Spleen (tissue), 11 donors: ENCODE results near the gene TMEM45A. TPM values are rescaled to one million over a fixed set of nuclear protein-coding genes. Genes with fewer than 3 reads are reported as not detected.

Experiments used
- DNase-seq: peaks from one replicate; pipeline ENCODE4 v3.0.0-alpha.2; 2020
- H3K27ac ChIP-seq, 8 donors: fragments of 200-600 bp; sonication (generic) in 7 of 8; 1 replicate in 4 of 8; 2 replicates in 4 of 8; pipeline versions ENCODE4 v1.5.0 to v1.8.0; 2016 to 2021; ENCODE audit warnings: inconsistent platforms in 4 of 8, mild to moderate bottlenecking in 4 of 8, moderate library complexity in 1 of 8
- H3K27me3 ChIP-seq, 7 donors: fragments of 200-600 bp; sonication (generic) in 6 of 7; replicated peaks in 1 of 7; 1 replicate in 4 of 7; 2 replicates in 3 of 7; pipeline versions ENCODE4 v1.5.0 to v1.8.0; 2016 to 2021; ENCODE audit warnings: inconsistent platforms in 3 of 7, mild to moderate bottlenecking in 1 of 7
- H3K36me3 ChIP-seq, 6 donors: fragments of 200-600 bp; sonication (generic) in 5 of 6; 1 replicate in 4 of 6; 2 replicates in 2 of 6; pipeline versions ENCODE4 v1.5.0 to v1.8.0; 2016 to 2021; ENCODE audit warnings: inconsistent platforms in 2 of 6
- H3K4me1 ChIP-seq, 6 donors: fragments of 200-600 bp; sonication (generic) in 5 of 6; 1 replicate in 3 of 6; 2 replicates in 3 of 6; pipeline versions ENCODE4 v1.5.0 to v1.8.0; 2016 to 2021; ENCODE audit warnings: inconsistent platforms in 3 of 6
- H3K4me3 ChIP-seq, 8 donors: fragments of 200-600 bp; sonication (generic) in 7 of 8; 1 replicate in 4 of 8; 2 replicates in 4 of 8; pipeline versions ENCODE4 v1.5.0 to v1.8.0; 2016 to 2021; ENCODE audit warnings: inconsistent platforms in 4 of 8, mild to moderate bottlenecking in 4 of 8, moderate library complexity in 2 of 8
- H3K9me3 ChIP-seq, 8 donors: fragments of 200-600 bp; sonication (generic) in 7 of 8; 1 replicate in 4 of 8; 2 replicates in 4 of 8; pipeline versions ENCODE4 v1.5.0 to v1.8.0; 2016 to 2021; ENCODE audit warnings: inconsistent platforms in 4 of 8
- CTCF ChIP-seq, 11 experiments: fragments of 200-600 bp in 7 of 11; fragments of 450-650 bp in 4 of 11; sonication (generic) in 4 of 11; IDR thresholded peaks in 8 of 11; conservative IDR thresholded peaks in 3 of 11; 1 replicate in 7 of 11; 2 replicates in 4 of 11; pipeline versions ENCODE4 v1.4.0 to v1.8.0; 2016 to 2021; ENCODE audit warnings: antibody characterized with exemption in 11 of 11, inconsistent platforms in 4 of 11, mild to moderate bottlenecking in 1 of 11
- POLR2A ChIP-seq, 3 donors: fragments of 450-650 bp; IDR thresholded peaks; one replicate each; pipeline ENCODE4 v1.5.1; 2017; ENCODE audit warnings: antibody characterized with exemption in 3 of 3, mild to moderate bottlenecking in 1 of 3
- POLR2AphosphoS5 ChIP-seq, 3 donors: sonication (generic); formaldehyde crosslinking; IDR thresholded peaks; one replicate each; pipeline ENCODE4 v1.5.1; 2017; ENCODE audit warnings: antibody characterized with exemption in 3 of 3
- WGBS, 5 donors: extraction: QIAGEN DNeasy Blood & Tissue Kit in 3 of 5; methylation state at CpG; one replicate each; pipeline versions ENCODE4 v1.1.5 to v1.1.7; 2013 to 2018; 5-methylcytosine and 5-hydroxymethylcytosine counted together
- intact Hi-C: fragments of 100-400 bp; cut with DNase I; formaldehyde crosslinking; loops from one replicate; pipeline ENCODE4 v1.15.0; 2023; ENCODE audit warnings: low total_unique reads
- polyA plus RNA-seq, 3 donors: library from polyadenylated mRNA; stranded (reverse); fragments of 200-250 nt; gene quantifications; one replicate each; pipeline ENCODE4 v1.2.1, GENCODE V29; 2013
- total RNA-seq, 7 donors: library from RNA; depleted of rRNA in 3 of 7; stranded (reverse); fragments of >200 nt in 3 of 7; fragmentation: NEBNext Ultra II Directional in 4 of 7; extraction: Animal tissue kit (Norgen Biotek cat#: 25700) in 4 of 7; gene quantifications; one replicate each; pipeline versions ENCODE4 v1.1.0 to v1.2.1, GENCODE V29; 2016 to 2021
- donor health status: healthy with polysubstance abuse.
- donor health status: DM: no; HTN: no; CAD: no; lungs with moderate emphysema.
- donor health status: DM: no; HTN: no; CAD: no.
- donor health status: Bipolar disorder and iron deficiency.
- donor health status: healthy.
- donor health status: DM: no; HTN: no; CAD: no.
- donor health status: DM: yes; HTN: yes; CAD: no.

Gene TMEM45A
- total and polyA plus RNA-seq, 10 donors: 1.2 to 13.4 (median 5.5) TPM

GRCh38 chr3:100518983-100519382, 26.6 kb downstream of the TMEM45A start:
- H3K4me1 ChIP-seq: no peaks in the 10 kb centered on the region
- no peak for TF ChIP-seq POLR2A (IDR thresholded peaks at IDR 0.05)
- no peak for TF ChIP-seq CTCF (IDR thresholded peaks at IDR 0.05 in 8 of 11, conservative IDR thresholded peaks at IDR 0.05 in 3 of 11)
- no peak for TF ChIP-seq POLR2AphosphoS5 (IDR thresholded peaks at IDR 0.05)
- H3K27ac ChIP-seq: no peak overlapping the region
- intact Hi-C loops: no loop called here
- H3K9me3 ChIP-seq: no peaks in the 10 kb centered on the region
- WGBS, 5 donors: 53 to 89% (median 71%) methylated on average over 4 of the region's 4 CpGs
- H3K36me3 ChIP-seq: no peaks in the 10 kb centered on the region
- no peak for DNase-seq
- no peaks in the 10 kb centered on the region for H3K27me3 ChIP-seq
- H3K4me3 ChIP-seq: no peak overlapping the region

- WGBS, 5 donors: 74 to 86% (median 76%) methylated on average over 10 of the region's 10 CpGs
- Histone ChIP-seq H3K4me3 (no peak overlapping the region), H3K27me3 (no peaks in the 10 kb centered on the region), H3K4me1 (no peaks in the 10 kb centered on the region), H3K9me3 (no peaks in the 10 kb centered on the region), H3K27ac (peak overlapping the region in 1 of 8 donors; percentile 21), H3K36me3 (no peaks in the 10 kb centered on the region)
- intact Hi-C loops: no loop called here
- TF ChIP-seq POLR2AphosphoS5 (IDR thresholded peaks at IDR 0.05): no peak
- no peak for TF ChIP-seq POLR2A (IDR thresholded peaks at IDR 0.05)
- TF ChIP-seq CTCF (IDR thresholded peaks at IDR 0.05 in 8 of 11, conservative IDR thresholded peaks at IDR 0.05 in 3 of 11): no peak
- no peak for DNase-seq
These were observed 29.0 kb downstream of the TMEM45A start for GRCh38 chr3:100521439-100521845.

- WGBS, 5 donors: 89 to 96% (median 92%) methylated on average over 3 of the region's 3 CpGs
- TF ChIP-seq POLR2A (IDR thresholded peaks at IDR 0.05): no peak
- no peak for TF ChIP-seq POLR2AphosphoS5 (IDR thresholded peaks at IDR 0.05)
- TF ChIP-seq CTCF (IDR thresholded peaks at IDR 0.05 in 8 of 11, conservative IDR thresholded peaks at IDR 0.05 in 3 of 11): no peak
- H3K4me1 ChIP-seq: no peaks in the 10 kb centered on the region
- no peaks in the 10 kb centered on the region for H3K9me3 ChIP-seq
- no peak for DNase-seq
- intact Hi-C loops: no loop called here
- H3K27ac ChIP-seq: peak overlapping the region in 1 of 8 donors; percentile 21
- no peaks in the 10 kb centered on the region for H3K27me3 ChIP-seq
- no peaks in the 10 kb centered on the region for H3K36me3 ChIP-seq
- H3K4me3 ChIP-seq: no peak overlapping the region
These were observed 29.7 kb downstream of the TMEM45A start for GRCh38 chr3:100522125-100522524.

GRCh38 chr3:100523050-100523760, 30.8 kb downstream of the TMEM45A start:
- Histone ChIP-seq H3K4me3 (no peak overlapping the region), H3K9me3 (no peaks in the 10 kb centered on the region), H3K36me3 (no peaks in the 10 kb centered on the region), H3K27ac (no peak overlapping the region), H3K4me1 (no peaks in the 10 kb centered on the region), H3K27me3 (peaks cover 0 to 2% (median 0%) of the 10 kb centered on the region in 7 donors)
- no peak for TF ChIP-seq CTCF (IDR thresholded peaks at IDR 0.05 in 8 of 11, conservative IDR thresholded peaks at IDR 0.05 in 3 of 11)
- no peak for TF ChIP-seq POLR2A (IDR thresholded peaks at IDR 0.05)
- TF ChIP-seq POLR2AphosphoS5 (IDR thresholded peaks at IDR 0.05): no peak
- no peak for DNase-seq
- WGBS, 5 donors: 72 to 93% (median 91%) methylated on average over 4 of the region's 4 CpGs
- intact Hi-C loops: no loop called here
